GM06990 (cell line): ENCODE measurements around the gene SHFL.

Source experiments
- DNase-seq: peaks from one replicate; pipeline ENCODE4 v3.0.0-alpha.2; 2011; ENCODE audit not compliant: insufficient read length; ENCODE audit errors: extremely low read depth
- H3K27me3 ChIP-seq: replicated peaks from 2 replicates; pipeline ENCODE4 v1.6.0; 2011; ENCODE audit warnings: low read length; ENCODE audit not compliant: control insufficient read depth, insufficient read depth
- H3K36me3 ChIP-seq: 2 replicates; pipeline ENCODE4 v1.5.1; 2011; ENCODE audit warnings: low read length; ENCODE audit not compliant: control insufficient read depth, insufficient read depth
- H3K4me3 ChIP-seq: replicated peaks from 2 replicates; pipeline ENCODE4 v1.5.1; 2011; ENCODE audit warnings: low read depth, mild to moderate bottlenecking, control low read depth, low read length
- TF ChIP-seq, protein P1 (sequence below): IDR thresholded peaks from 2 replicates; pipeline ENCODE4 v1.5.1; 2011; ENCODE audit warnings: low read length, control low read depth, mild to moderate bottlenecking, inconsistent platforms; ENCODE audit not compliant: insufficient read depth, poor library complexity, severe bottlenecking

Gene SHFL

DNA sequence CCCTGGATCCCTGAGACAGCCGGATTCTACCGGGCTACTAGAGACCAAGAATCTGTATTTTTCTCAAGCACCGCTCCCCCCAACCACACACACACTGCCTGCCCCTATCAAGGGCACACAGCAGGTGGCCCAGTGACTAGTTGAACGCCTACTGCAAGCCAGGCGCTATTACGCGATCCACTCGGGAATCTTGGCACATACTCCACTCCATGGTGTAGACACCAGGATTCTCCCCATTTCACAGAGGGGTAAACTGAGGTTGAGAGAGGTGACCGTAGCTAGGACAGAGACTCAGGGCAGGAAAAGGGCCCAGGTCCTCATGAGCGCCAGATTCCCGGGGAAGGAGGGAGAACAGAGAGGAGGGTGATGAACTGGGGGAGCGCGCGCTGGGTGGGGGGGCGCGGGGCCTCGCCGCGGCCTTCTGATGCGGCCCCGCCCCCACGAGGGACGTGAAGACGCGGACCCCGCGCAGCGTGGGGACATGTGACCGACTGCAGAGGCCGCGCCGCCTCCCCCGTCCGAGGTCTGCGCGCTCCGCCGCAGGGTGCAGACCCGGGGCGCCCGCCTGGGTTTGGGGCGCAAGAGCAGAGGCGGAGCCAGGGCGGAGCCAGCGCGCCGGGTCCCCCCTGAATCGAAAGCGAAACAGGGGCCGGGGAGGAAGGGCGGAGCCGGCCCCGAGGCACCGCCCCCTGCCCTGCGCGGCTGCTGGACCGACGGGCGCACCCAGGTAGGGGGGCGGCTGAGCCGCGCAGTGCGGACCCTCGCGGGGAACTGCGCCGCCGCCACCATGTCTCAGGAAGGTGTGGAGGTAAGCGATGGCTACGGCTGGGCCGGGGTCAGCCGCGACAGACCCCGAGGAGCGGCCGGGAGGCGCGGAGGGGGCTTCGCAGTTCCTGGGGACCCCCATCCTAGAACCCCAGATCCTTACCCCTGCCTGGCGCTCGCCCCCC is at the start of gene SHFL:
Gene SHFL, plus strand, starts transcription at position 677 of the 950 bp plus-strand sequence. Its CDS starts 111 bp downstream, at position 788.
- Histone ChIP-seq H3K36me3 (peaks cover 11% of the 10 kb centered on the region), H3K27me3 (no peaks in the 10 kb centered on the region), H3K4me3 (peak within 1 kb of the TSS; percentile 81)
- TF ChIP-seq, protein P1, sequence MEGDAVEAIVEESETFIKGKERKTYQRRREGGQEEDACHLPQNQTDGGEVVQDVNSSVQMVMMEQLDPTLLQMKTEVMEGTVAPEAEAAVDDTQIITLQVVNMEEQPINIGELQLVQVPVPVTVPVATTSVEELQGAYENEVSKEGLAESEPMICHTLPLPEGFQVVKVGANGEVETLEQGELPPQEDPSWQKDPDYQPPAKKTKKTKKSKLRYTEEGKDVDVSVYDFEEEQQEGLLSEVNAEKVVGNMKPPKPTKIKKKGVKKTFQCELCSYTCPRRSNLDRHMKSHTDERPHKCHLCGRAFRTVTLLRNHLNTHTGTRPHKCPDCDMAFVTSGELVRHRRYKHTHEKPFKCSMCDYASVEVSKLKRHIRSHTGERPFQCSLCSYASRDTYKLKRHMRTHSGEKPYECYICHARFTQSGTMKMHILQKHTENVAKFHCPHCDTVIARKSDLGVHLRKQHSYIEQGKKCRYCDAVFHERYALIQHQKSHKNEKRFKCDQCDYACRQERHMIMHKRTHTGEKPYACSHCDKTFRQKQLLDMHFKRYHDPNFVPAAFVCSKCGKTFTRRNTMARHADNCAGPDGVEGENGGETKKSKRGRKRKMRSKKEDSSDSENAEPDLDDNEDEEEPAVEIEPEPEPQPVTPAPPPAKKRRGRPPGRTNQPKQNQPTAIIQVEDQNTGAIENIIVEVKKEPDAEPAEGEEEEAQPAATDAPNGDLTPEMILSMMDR = no peak
- DNase-seq = peak; percentile 91

DNA sequence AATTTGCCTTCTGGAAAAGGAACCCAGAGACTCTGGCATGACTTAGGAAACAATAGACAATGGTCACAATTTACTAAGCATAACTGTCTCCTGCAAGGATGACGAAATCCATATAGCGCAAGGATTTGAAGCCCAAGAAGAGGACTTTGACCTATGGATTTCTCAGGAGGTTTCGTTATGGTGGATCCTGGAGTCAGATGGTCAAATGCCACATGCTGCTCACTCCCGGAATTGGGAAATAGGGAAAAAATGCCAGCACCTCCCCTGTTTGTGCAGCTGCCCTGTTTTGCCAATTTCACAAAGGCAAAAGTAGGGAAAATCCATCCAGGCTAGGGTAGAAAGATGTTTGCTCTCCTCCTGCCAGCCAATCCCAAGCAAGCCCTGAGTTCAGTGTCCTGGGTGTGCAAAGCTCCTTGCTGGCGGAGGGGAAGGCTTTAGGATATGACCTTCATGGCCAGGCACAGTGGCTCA is 49.5 kb upstream of the SHFL start:
- TF ChIP-seq, protein P1 = no peak
- no peak for DNase-seq
- H3K27me3 ChIP-seq = no peaks in the 10 kb centered on the region; the same call in 1 of the 2 replicates
- no peak overlapping the region for H3K4me3 ChIP-seq
- no peaks in the 10 kb centered on the region for H3K36me3 ChIP-seq

DNA sequence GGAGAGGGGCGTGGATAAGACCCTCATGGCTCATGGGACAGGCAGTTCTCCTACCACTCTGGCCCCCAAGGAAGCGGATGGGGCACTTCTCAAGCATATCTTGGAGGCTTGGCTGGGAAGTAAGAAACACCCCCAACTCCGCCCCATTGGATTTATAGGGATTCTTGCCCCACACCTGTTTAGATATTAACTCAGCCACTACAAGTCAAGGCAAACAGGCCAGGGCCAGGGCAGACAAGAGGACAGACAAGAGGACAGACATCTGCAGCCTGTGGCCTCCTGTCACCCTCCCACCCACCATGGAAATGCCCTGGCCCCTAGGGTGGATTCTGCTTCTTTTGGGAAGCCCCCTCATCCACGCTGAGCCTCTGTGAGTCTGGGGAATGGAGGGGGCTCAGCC is 48.8 kb upstream of the SHFL start:
- H3K36me3 ChIP-seq = no peaks in the 10 kb centered on the region
- no peaks in the 10 kb centered on the region; the same call in 1 of the 2 replicates for H3K27me3 ChIP-seq
- H3K4me3 ChIP-seq = no peak overlapping the region
- TF ChIP-seq, protein P1 = no peak
- DNase-seq = no peak

DNA sequence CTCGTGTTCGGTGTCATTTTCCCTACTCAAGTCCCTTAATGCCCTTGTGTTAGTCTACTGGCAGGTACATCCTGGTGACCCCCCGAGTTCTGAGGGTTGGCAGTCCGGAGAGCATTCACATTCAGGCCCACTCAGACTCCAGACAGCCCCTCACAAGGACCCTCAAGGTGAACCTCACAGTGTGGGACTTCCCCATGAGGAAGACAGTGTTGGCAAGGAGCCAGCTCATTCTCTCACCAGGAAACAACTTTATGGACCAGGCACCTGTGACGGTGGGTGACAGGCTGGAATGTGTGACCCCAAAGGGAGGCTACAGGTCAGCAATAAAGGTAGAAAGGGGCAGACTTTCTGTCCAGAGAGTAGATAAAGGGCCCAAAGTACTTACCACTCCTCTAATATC is 48.3 kb upstream of the SHFL start:
- no peak overlapping the region for H3K4me3 ChIP-seq
- no peaks in the 10 kb centered on the region; the same call in 1 of the 2 replicates for H3K27me3 ChIP-seq
- no peak for DNase-seq
- TF ChIP-seq, protein P1 = no peak
- no peaks in the 10 kb centered on the region for H3K36me3 ChIP-seq

DNA sequence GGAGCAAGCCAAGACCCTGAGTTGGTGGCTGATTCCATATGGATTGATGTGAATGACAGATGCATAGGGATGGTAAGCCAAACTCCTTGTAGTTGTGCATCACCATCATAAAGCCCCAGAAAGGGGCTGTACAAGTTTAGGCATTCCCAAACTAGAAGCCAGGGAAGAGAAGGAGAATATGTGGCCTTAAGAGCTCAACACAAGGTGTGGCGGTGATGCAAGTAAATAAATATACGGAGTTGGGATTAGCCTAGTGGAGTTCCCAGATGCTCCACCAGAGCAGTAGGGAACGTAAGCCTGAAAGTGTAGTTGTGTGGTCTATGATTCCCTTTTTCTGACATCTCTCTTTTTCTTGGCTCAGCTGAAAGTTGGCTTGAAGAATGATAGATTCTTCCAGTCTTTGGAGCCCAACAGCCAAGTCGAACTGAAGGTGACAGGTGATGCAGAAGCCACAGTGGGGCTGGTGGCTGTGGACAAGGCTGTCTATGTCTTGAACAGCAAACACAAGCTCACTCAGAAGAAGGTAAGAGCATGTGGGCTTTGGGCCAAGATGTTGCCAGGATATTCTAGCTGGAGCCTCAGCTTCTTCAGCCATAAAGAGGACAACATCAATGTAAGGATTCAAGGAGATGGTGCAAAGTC is 42.7 kb upstream of the SHFL start:
- no peak overlapping the region for H3K4me3 ChIP-seq
- H3K36me3 ChIP-seq = no peaks in the 10 kb centered on the region
- TF ChIP-seq, protein P1 = no peak
- H3K27me3 ChIP-seq = no peaks in the 10 kb centered on the region; the same call in 1 of the 2 replicates
- no peak for DNase-seq
